Measurements from ENCODE around the gene SLC7A5.

- TF ChIP-seq CEBPB (IDR thresholded peaks at IDR 0.05) (no peak), RAD21 (IDR thresholded peaks at IDR 0.05; ENCODE audit: low read depth) (no peak), EGR1 (IDR thresholded peaks at IDR 0.05) (no peak), REST (IDR thresholded peaks at IDR 0.05; ENCODE audit: low read depth) (no peak), TEAD4 (IDR thresholded peaks at IDR 0.05) (no peak), YY1 (IDR thresholded peaks at IDR 0.05; ENCODE audit: low read depth) (no peak), EP300 (IDR thresholded peaks at IDR 0.05; ENCODE audit: borderline replicate concordance) (no peak), USF1 (IDR thresholded peaks at IDR 0.05) (no peak), CREB1 (IDR thresholded peaks at IDR 0.05; ENCODE audit: low read depth) (no peak), TAF1 (IDR thresholded peaks at IDR 0.05; ENCODE audit: low read depth) (no peak), NFIC (IDR thresholded peaks at IDR 0.05) (no peak), ZBTB7A (IDR thresholded peaks at IDR 0.05; ENCODE audit: low read depth) (no peak), FOXM1 (IDR thresholded peaks at IDR 0.05; ENCODE audit: borderline replicate concordance, low read depth) (no peak), MAX (IDR thresholded peaks at IDR 0.05) (no peak)
Observed at GRCh38 chr16:87803385-87803784, 65.9 kb downstream of the SLC7A5 start.
